ENCODE measurements around the gene PCDHA9. TPM values are rescaled to one million over a fixed set of nuclear protein-coding genes. Genes with fewer than 3 reads are reported as not detected.
"Not testable (repeated sequence)": the region's sequence is repeated elsewhere in the genome, so short reads cannot be mapped to it uniquely, and the experiment has no call there.

PCDHA9 gene
- total RNA-seq, 1 donor from 2014 or later, result 0.29 TPM

DNA sequence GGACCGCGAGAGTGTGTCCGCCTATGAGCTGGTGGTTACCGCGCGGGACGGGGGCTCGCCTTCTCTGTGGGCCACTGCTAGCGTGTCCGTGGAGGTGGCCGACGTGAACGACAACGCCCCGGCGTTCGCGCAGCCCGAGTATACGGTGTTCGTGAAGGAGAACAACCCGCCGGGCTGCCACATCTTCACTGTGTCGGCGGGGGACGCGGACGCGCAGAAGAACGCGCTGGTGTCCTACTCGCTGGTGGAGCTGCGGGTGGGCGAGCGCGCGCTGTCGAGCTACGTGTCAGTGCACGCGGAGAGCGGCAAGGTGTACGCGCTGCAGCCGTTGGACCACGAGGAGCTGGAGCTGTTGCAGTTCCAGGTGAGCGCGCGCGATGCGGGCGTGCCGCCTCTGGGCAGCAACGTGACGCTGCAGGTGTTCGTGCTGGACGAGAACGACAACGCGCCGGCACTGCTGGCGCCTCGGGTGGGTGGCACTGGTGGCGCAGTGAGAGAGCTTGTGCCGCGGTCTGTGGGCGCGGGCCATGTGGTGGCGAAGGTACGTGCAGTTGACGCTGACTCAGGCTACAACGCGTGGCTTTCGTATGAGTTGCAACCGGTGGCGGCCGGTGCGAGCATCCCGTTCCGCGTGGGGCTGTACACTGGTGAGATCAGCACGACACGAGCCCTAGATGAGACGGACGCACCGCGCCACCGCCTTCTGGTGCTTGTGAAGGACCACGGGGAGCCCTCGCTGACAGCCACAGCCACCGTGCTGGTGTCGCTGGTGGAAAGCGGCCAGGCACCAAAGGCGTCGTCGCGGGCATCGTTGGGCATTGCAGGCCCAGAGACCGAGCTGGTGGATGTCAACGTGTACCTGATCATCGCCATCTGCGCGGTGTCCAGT lies 12.3 kb upstream of the PCDHA9 start:
- no peak for DNase-seq (ENCODE audit: low spot score)

DNA sequence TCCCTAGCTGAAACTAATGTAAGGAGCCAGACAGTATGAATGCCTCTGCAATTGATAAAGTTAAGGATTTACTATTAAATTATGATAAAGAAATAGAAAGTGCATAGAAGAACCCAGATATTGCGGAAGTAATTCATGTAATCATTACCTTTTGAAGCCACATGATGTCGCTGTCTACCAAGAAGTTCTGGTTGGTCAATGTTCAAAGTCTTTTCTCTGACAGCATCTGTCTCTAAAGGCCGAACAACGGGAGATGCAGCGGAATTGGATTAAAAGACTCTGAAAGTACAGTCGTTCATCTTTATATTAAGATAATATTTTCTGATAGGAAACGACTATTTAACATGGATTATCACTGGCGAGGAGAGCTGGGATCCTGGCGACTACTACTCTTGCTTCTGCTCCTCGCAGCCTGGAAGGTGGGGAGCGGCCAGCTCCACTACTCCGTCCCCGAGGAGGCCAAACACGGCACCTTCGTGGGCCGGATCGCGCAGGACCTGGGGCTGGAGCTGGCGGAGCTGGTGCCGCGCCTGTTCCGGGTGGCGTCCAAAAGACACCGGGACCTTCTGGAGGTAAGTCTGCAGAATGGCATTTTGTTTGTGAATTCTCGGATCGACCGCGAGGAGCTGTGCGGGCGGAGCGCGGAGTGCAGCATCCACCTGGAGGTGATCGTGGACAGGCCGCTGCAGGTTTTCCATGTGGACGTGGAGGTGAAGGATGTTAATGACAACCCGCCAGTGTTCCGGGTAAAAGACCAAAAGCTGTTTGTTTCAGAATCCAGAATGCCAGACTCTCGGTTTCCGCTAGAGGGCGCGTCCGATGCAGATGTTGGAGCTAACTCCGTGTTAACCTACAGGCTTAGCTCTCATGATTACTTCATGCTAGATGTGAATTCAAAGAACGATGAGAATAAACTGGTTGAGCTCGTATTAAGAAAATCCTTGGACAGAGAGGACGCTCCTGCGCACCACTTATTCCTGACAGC lies 6.9 kb upstream of the PCDHA9 start, which contains the start of gene PCDHA8:
Gene PCDHA8 (plus strand): TSS at position 210 of the 985 bp plus-strand sequence. CDS start 135 bp downstream, at position 345.
- no peak for DNase-seq (ENCODE audit: low spot score)

DNA sequence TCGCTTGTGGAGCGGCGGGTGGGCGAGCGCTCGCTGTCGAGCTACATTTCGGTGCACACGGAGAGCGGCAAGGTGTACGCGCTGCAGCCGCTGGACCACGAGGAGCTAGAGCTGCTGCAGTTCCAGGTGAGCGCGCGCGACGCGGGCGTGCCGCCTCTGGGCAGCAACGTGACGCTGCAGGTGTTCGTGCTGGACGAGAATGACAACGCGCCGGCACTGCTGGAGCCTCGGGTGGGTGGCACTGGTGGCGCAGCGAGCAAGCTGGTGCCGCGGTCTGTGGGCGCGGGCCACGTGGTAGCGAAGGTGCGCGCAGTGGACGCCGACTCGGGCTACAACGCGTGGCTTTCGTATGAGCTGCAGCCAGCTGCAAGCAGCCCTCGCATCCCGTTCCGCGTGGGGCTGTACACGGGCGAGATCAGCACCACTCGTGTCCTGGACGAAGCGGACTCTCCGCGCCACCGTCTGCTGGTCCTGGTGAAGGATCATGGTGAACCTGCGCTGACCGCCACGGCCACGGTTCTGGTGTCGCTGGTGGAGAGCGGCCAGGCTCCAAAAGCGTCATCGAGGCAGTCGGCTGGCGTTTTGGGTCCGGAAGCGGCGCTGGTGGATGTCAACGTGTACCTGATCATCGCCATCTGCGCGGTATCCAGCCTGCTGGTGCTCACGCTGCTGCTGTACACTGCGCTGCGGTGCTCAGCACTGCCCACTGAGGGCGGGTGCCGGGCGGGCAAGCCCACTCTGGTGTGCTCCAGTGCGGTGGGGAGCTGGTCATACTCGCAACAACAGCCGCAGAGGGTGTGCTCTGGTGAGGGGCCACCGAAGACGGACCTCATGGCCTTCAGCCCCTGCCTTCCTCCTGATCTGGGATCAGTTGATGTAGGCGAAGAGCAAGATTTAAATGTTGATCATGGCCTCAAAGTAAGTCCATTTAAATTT lies 5.1 kb upstream of the PCDHA9 start:
- no peak for DNase-seq (ENCODE audit: low spot score)

DNA sequence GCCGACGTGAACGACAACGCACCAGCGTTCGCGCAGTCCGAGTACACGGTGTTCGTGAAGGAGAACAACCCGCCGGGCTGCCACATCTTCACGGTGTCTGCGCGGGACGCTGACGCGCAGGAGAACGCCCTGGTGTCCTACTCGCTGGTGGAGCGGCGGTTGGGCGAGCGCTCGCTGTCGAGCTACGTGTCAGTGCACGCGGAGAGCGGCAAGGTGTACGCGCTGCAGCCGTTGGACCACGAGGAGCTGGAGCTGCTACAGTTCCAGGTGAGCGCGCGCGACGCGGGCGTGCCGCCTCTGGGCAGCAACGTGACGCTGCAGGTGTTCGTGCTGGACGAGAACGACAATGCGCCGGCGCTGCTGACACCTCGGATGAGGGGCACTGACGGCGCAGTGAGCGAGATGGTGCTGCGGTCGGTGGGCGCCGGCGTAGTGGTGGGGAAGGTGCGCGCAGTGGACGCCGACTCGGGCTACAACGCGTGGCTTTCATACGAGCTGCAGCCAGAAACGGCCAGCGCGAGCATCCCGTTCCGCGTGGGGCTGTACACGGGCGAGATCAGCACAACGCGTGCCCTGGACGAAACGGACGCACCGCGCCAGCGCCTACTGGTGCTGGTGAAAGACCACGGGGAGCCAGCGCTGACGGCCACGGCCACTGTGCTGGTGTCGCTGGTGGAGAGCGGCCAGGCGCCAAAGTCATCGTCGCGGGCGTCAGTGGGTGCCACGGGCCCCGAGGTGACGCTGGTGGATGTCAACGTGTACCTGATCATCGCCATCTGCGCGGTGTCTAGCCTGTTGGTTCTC lies 1.9 kb downstream of the PCDHA9 start:
- not testable (repeated sequence) for DNase-seq (ENCODE audit: low spot score)

DNA sequence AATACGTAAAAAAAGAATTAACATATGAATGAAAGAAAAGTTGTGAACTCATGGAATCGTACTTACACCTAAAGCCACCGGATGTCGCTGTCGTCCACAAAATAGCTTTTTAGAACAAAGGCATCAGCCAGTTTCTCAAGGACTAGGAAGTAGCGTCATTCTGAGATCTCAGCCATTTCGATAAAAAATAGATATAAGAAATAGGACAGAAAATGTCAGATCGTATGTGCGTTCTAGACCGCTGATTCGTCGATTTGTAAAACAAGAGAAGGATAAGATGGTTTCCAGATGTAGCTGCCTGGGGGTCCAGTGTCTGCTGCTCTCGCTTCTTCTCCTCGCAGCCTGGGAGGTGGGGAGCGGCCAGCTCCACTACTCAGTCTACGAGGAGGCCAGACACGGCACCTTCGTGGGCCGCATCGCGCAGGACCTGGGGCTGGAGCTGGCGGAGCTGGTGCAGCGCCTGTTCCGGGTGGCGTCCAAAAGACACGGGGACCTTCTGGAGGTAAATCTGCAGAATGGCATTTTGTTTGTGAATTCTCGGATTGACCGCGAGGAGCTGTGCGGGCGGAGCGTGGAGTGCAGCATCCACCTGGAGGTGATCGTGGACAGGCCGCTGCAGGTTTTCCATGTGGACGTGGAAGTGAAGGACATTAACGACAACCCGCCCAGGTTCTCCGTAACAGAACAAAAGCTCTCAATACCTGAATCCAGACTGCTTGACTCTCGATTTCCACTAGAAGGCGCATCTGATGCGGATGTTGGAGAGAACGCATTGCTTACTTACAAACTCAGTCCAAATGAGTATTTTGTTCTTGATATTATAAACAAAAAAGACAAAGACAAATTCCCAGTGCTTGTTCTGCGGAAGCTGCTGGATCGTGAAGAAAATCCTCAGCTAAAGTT lies 7.8 kb downstream of the PCDHA9 start, which contains the start of gene PCDHA10:
Gene PCDHA10 (plus strand): TSS at position 126 of the 903 bp plus-strand sequence. CDS start 152 bp downstream, at position 278.
- DNase-seq (ENCODE audit: low spot score), result no peak

GRCh38 chr5:140857177-140857986 lies 9.2 kb downstream of the PCDHA9 start:
- no peak for DNase-seq (ENCODE audit: low spot score)

- DNase-seq (ENCODE audit: low spot score), result no peak
Measured at GRCh38 chr5:140857987-140858240, 9.7 kb downstream of the PCDHA9 start.

DNA sequence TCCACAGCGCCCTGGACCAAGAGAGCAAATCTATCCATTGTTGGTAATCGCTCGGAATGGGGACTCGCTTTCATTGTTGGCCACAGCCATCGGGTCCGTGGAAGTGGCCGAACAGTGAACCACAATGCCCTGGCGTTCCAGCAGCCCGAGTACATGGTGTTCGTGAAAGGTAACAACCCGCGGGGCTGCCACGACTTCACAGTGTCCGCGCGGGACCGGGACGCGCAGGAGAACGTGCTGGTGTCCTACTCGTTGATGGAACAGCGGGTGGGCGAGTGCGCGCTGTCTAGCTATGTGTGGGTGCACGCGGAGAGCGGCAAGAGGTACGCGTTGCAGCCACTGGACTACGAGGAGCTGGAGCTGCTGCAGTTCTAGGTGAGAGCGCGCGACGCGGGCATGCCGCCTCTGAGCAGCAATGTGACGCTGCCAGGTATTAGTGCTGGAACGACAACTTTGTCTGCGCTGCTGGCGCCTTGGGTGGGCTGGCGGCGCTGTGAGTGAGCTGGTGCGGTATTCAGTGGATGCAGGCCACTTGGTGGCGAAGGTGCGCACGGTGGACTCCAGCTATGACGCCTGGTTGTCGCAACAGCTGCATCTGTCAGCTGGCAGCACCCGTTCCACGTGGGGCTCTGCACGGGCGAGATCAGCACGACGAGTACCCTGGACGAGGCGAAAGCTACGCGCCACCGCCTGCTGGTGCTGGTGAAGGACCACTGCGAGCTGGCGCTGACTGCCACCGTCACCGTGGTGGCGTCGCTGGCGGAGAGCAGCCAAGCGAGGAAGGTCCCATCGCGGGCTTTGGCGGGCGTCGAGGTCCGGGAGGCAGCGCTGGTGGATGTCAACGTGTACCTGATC lies 14.5 kb downstream of the PCDHA9 start:
- no peak for DNase-seq (ENCODE audit: low spot score)

- no peak for DNase-seq (ENCODE audit: low spot score)
Measured at GRCh38 chr5:140868721-140869554, 20.8 kb downstream of the PCDHA9 start, which contains the start of gene PCDHA11. Gene PCDHA11, plus strand, starts transcription at chr5:140868957. Its CDS starts 147 bp downstream, at chr5:140869104.

DNA sequence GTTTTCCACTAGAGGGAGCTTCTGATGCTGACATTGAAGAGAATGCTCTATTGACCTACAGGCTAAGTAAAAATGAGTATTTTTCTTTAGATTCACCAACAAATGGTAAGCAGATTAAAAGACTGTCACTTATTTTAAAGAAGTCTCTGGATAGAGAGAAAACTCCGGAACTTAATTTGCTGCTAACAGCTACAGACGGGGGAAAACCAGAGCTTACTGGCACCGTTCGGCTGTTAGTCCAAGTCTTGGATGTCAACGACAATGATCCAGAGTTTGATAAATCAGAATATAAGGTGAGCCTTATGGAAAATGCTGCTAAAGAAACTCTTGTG lies 21.3 kb downstream of the PCDHA9 start:
- no peak for DNase-seq (ENCODE audit: low spot score)

DNA sequence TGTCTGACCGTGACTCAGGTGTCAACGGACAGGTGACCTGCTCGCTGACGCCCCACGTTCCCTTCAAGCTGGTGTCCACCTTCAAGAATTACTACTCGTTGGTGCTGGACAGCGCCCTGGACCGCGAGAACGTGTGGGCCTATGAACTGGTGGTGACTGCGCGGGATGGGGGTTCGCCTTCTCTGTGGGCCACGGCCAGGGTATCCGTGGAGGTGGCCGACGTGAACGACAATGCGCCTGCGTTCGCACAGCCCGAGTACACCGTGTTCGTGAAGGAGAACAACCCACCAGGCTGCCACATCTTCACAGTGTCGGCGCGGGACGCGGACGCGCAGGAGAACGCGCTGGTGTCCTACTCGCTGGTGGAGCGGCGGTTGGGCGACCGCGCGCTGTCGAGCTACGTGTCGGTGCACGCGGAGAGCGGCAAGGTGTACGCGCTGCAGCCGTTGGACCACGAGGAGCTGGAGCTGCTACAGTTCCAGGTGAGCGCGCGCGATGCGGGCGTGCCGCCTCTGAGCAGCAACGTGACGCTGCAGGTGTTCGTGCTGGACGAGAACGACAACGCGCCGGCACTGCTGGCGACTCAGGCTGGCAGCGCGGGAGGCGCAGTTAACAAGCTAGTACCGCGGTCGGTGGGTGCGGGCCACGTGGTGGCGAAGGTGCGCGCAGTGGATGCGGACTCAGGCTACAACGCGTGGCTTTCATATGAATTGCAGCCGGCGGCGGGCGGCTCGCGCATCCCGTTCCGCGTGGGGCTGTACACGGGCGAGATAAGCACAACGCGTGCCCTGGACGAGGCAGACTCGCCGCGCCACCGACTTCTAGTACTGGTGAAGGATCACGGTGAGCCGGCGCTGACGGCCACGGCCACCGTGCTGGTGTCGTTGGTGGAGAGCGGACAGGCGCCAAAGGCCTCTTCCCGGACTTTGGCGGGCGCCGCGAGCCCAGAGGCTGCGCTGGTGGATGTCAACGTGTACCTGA lies 22.3 kb downstream of the PCDHA9 start:
- no peak for DNase-seq (ENCODE audit: low spot score)

DNA sequence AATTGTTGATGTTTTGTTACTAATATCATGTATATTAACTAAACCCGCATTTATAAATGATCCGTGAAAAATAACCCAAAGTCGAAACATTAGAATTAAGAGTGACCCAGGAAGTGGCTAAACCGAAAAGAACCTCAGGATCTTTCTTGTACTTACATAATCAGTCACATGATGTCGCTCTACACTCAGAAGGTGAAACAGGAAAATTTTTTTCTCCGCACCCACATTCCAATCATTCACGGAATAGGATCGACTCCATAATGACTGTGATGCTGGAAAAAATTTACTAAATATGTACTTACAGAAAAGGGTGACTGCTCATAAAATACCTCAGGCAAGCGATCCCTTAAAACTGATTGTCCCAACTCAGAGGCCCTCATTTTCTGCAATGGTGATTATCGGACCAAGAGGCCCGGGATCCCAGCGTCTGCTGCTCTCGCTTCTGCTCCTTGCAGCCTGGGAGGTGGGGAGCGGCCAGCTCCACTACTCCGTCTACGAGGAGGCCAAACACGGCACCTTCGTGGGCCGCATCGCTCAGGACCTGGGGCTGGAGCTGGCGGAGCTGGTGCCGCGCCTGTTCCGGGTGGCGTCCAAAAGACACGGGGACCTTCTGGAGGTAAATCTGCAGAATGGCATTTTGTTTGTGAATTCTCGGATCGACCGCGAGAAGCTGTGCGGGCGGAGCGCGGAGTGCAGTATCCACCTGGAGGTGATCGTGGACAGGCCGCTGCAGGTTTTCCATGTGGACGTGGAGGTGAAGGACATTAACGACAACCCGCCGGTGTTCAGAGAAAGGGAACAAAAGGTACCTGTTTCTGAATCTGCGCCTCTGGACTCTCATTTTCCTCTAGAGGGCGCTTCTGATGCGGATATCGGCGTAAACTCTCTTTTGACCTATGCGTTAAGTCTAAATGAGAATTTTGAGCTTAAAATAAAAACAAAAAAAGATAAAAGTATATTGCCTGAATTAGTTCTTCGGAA lies 27.2 kb downstream of the PCDHA9 start, which contains the start of gene PCDHA12:
Gene PCDHA12 (plus strand): TSS at position 224 of the 981 bp plus-strand sequence. CDS start 165 bp downstream, at position 389.
- DNase-seq (ENCODE audit: low spot score), result no peak

DNA sequence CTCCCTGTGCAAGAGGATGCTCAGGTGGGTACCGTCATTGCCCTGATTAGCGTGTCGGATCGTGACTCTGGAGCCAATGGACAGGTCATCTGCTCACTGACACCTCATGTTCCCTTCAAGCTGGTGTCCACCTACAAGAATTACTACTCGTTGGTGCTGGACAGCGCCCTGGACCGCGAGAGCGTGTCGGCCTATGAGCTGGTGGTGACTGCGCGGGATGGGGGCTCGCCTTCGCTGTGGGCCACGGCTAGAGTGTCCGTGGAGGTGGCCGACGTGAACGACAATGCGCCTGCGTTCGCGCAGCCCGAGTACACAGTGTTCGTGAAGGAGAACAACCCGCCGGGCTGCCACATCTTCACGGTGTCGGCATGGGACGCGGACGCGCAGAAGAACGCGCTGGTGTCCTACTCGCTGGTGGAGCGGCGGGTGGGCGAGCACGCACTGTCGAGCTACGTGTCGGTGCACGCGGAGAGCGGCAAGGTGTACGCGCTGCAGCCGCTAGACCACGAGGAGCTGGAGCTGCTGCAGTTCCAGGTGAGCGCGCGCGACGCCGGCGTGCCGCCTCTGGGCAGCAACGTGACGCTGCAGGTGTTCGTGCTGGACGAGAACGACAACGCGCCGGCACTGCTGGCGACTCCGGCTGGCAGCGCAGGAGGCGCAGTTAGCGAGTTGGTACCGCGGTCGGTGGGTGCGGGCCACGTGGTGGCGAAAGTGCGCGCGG lies 28.5 kb downstream of the PCDHA9 start:
- DNase-seq (ENCODE audit: low spot score), result not testable (repeated sequence)

Data from mucosa of gallbladder (tissue), 1 donor.